Stimulated activated CD4-positive, alpha-beta T cell treated with anti-CD3 and anti-CD28 coated beads, Interleukin-1b, Interleukin-23, amount 100 ng/mL, for 24 hours (primary cell): ENCODE data around the gene STK40.

ENCODE experiments used
- DNase-seq, 4 experiments: peaks; one replicate each; pipeline ENCODE4 v3.0.0-alpha.2; 2020; ENCODE audit warnings: low read depth in 4 of 4, low spot score in 1 of 4

STK40 gene

DNA sequence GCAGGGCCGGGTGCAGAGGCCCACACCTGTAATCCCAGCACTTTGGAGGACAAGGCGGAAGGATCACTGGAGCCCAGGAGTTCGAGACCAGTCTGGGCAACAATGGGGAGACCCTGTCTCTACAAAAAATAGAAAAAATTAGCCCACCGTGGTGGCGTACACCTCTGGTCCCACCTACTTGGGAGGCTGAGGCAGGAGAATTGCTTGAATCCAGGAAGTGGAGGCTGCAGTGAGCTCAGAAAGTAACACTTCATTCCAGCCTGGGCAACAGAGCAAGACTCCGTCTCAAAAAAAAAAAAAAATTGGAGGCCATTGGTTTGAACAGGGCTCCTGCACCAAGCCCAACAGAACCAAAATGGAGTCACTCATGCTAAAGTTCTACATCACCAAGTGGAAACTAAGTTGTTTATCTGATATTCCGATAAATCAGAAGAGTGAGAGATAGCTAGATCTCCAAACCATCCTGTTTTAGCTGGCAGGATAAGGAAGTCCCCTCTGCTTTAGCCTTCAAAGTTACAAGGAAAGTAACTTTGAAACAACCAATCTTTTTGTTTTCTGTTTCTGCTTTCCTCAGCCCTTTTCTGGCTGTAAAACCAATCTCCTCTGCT lies 12.8 kb upstream of the STK40 start:
- no peak for DNase-seq

- DNase-seq: peak; percentile 79 to 86 (median 84)
These were observed 11.9 kb upstream of the STK40 start, which contains the start of gene LSM10 for GRCh38 chr1:36397378-36398230. LSM10 (minus strand) TSS chr1:36397908; CDS start chr1:36394129, 3,779 bp downstream.

DNA sequence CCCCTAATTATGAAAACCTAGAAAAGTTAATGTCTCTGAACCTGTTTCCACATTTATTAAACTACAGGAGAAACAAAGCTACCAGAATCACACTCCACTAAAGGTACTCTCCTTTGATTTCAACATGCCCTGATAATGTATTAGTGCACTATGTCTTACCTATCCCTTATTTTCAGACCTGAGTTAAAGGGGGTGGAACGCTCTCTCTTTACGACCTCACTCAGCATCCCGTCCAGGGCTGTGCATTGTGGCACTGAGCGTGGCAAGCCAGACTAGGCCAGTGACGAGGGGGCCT lies 11.3 kb upstream of the STK40 start:
- no peak for DNase-seq

DNA sequence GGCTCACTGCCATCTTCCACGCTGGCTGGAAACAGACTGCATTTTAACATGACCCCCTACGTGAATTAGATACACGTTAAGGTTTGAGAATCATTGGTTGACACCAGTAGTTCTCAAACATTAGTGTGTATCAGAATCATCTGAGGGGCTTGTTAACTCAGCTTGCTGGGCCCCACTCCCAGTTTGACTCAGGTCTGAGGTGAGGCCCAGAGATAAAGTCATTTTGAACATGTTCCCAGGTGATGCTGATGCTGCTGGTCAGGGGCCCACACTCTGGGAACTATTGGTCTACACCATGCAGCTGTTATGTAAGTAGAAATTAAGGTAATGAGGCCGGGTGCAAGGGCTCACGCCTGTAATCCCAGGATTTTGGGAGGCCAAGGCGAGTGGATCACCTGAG lies 10.6 kb upstream of the STK40 start:
- DNase-seq: no peak

GRCh38 chr1:36393686-36394085 lies 8.0 kb upstream of the STK40 start:
- no peak for DNase-seq

DNA sequence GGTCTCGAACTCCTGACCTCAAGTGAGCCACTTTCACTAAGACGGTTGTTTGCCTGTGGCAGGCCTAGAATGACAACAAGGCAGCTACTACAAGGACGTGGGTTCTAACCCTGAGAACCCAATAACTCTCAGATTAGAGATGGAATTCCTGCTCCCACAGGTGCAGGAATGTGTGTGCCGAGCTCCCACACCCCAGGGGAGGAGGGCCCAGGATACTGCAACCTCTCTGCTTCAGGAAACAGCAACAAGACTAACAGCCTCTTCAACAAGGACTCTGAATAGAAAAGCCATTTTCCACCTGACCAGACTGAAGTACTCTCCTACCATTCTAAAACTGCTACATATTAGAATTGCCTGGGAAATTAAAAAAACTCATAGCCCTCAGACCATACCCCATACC lies 7.1 kb upstream of the STK40 start:
- no peak for DNase-seq

- DNase-seq: no peak
These were observed 5.5 kb upstream of the STK40 start for GRCh38 chr1:36391271-36391670.

DNA sequence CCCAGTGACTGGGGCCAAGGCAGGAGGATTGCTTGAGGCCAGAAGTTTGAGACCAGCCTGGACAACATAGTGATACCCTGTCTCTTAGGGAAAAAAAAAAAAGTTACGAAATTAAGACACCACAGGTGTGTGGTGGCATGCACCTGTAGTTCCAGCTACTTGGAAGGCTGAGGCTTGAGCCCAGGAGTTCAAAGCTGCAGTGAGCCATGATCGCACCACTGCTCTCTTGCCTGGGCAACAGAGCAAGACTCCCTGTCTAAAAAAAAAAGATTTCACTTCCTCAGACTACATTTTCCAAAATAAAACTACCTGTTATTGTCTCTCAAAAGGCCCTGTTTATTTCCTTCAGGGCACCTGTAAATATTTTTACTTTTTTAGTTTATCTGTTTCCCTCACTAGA lies 4.7 kb upstream of the STK40 start:
- DNase-seq: no peak

DNA sequence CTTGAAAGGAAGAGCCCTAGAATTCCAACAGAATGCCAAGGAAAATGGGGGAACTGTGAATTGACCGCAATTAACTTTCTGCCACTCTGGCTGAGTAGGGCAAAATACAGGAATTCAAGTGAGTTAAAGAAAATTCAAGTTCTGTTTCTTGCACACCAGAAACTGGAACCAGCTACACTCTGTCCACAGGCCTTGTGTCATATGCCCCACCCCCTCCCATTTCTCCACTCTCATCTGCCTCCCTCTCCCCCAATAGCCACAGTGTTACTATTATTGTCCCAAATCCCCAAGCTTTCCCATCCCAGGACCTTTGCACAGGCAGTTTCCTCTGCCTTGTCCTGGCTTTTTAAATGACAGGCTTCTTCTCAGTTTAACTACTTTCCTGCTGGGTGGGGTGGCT lies 4.3 kb upstream of the STK40 start:
- DNase-seq: no peak

GRCh38 chr1:36389261-36389660 lies 3.5 kb upstream of the STK40 start:
- no peak for DNase-seq

DNA sequence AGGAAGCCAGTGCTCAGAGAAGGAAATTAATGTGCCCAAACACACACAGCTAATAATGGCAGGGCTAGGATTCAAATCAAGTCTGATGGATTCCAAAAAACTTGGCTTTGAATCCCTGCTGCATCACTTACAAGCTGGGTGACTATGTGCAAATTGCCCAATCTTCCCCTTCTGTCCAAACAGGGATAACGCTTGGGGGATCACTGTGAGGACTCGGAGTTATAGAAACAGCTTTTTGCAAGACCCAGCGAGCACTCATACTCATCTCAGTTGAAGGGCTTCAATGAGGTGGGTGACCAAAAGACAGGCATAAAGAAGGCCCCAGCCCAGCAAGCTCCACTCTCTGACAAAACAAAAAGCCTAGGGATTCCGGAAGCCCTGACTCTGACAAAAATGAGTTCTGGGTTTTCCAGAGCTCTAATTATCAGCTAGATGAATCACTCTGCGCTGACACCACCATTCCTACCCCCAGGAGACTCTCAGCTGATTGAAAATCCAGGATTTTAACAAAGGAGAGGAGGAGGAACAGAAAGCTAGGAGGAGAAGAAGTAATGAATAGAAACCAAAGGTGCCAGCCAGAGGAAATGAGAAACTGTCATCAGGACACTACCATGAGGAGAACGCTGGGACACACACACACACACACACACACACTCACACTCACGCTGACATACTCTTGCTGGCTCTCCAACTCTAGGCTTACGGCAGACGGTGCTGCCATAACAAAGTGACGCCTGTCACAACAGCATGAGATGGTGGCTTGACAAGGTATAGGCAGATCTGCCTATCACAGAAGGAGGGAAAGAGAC lies 1.6 kb upstream of the STK40 start:
- no peak for DNase-seq

DNA sequence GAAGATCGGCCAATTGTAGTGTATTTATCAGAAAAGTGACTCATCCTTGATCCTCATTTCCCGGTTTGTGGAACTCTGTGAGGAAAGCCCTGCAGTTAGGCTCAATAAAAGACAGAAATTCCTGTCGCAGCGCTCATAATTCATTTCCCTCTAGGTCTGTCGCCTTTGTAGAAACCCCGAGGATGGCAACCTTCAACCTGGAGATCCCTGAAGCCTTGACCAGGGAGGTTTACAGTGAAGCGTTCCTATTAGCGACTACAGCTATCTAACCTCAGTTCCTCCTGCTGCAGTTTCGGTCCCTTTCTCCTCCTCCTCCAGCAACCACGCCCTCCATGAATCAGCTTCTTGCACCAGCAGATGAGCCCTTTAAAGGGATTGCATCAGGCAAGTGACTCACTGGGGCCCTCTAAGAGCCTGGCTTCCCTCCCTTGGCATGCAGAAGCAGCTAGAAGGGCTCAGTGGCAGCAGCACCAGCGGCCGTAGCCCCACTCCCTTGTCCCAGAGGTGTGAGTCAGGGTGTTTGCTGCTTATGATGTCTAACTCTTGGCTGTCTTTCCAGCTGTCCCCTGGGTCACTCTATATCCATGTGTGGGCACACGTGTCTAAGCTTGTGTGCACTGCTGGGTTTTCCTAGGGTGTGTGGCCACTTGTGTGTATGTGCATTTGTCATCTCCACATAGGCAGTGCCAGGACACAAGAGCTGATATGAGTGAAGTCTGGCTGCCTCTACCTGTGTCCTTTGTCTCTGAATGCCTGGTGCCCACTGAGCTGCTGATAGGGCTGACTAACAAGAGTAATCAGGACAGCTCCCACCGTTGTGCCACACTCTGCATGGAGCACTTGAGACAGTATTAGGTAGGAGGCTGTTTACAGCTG lies 779 bp upstream of the STK40 start:
- DNase-seq: peak; percentile 69 to 89 (median 80)

DNA sequence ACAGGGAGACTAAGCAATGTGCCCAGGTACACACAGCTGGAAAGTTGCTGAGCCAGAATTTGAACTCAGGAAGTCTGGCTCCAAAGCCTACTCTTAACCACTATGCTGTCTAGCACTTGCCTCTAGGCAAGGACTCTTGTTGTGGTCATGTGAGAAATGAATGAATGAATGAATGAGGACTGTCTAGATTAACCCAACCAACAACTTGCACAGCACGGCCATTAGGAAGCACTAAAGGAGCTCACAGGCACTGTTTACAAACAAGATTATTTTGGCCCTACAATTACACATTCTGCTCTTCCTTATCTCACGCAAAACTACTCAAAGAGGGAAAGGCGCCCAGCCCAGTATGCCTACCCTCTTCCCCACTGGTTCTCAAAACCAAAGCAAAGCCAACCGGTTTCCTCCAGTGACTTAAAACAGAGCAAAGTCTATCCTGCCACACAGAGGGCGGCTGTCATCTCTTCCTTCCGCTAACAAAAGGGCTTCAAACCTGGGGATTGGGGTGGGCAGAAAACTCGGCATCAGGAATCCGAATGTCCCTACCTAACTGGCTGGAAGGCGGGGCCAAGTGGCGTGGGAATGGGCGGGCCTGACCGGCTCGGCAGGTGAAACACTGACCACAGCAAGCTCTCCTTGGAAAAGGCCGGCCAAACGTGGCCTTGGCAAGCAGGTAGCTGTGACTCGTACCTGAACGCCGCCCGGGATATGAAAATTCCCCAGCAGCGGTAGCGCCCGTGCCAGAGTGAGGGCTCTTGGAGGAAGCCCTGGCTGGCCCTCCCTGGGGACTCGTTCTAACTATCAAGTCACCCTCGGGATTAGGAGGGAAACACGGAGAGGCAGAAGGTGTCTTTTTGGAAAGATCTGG lies 948 bp downstream of the STK40 start:
- DNase-seq: peak in 1 of 4 experiments; percentile 13

DNA sequence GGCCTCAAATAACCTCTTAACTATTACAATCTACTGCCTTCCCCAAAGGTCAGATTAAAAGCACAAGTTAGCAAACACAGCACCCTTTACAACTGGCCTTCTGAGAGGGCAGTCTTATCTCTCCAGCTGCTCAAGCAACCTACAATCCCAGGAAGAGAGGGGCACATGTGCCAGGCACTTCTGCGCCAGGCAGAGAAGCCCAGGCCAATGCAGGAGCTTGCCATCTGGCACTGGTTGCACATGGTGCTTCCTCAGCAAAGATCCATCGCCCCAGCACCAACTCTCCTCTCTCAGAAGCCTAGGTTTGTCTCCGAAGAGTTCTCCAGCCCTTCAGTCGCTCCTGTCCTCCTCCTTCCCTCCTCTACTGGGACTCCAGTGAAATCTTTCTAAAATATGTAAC lies 2.5 kb downstream of the STK40 start:
- no peak for DNase-seq

DNA sequence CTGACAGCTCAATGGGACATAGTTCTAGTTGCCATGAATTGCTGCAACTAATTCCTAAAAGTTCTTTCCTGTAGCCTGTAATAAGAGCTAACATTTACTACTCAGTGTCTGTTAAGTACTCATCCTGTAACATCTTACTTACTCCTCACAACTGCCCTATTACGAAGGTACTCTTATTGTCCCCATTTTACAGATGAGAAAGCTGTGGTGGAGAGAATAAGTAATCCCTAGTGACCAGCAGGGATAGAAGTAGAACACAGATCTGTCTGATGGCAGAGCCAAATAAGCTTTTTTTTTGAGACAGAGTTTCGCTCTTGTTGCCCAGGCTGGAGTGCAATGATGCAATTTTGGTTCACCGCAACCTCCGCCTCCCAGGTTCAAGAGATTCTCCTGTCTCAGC lies 3.1 kb downstream of the STK40 start:
- DNase-seq: no peak

- DNase-seq: no peak
These were observed 3.5 kb downstream of the STK40 start for GRCh38 chr1:36382231-36382630.

DNA sequence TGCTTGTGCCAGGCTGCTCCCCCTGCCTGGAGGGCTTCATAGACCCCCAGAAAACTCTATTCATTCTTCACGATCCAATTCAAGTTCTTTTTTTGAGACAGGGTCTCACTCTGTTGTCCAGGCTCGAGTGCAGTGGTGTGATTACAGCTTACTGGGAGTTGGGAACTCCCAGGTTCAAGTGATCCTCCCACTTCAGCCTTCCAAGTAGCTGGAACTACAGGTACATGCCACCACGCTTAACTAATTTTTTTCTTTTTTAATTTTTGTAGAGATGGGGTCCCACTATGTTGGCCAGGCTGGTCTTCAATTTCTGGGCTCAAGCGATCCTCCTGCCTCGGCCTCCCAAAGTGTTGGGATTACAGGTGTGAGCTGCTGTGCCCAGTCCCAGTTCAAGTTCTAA lies 4.3 kb downstream of the STK40 start:
- no peak for DNase-seq

GRCh38 chr1:36380782-36381181 lies 4.9 kb downstream of the STK40 start:
- no peak for DNase-seq

DNA sequence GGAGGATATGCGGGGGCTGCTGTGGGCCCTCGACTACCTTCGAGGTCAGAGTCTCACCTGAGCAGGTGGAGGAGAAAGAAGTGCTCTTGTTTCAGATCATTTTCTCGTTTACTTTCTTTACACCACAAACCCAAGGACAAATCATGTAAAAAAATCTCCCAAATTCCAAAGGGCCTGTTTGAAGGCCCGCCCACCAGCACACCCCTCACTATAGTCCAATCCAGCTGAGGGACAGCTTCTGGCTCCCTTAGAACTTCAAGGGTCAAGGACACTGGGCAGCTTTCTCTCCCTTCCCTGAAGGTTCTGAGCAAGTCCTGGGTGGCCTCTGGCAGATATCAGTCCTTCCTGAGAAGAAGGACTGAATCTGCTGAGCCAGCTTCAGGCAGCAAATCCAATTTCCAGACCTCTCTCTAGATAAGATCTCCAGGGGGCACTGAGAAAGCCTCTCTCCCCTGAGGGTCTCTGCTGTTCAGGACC lies 5.5 kb downstream of the STK40 start:
- no peak for DNase-seq
